Left ventricle myocardium inferior (tissue), 1 donor: ENCODE measurements around the gene B9D1. TPM values are rescaled to one million over a fixed set of nuclear protein-coding genes. Genes with fewer than 3 reads are reported as not detected.
A peak's percentile ranks its signal among the peaks of the same experiment; 100 is the strongest.

Experiments used
- DNase-seq: peaks from one replicate; pipeline ENCODE4 v3.0.0-alpha.2; 2020
- H3K27ac ChIP-seq: fragments of 200-600 bp; replicated peaks from 2 replicates; pipeline ENCODE4 v1.8.0; 2021
- H3K27me3 ChIP-seq: fragments of 200-600 bp; 2 replicates; pipeline ENCODE4 v1.8.0; 2021; ENCODE audit warnings: low read depth
- H3K36me3 ChIP-seq: fragments of 200-600 bp; 2 replicates; pipeline ENCODE4 v1.8.0; 2021
- H3K4me1 ChIP-seq: fragments of 200-600 bp; 2 replicates; pipeline ENCODE4 v1.8.0; 2021
- H3K4me3 ChIP-seq: fragments of 200-600 bp; 2 replicates; pipeline ENCODE4 v1.8.0; 2021; ENCODE audit warnings: mild to moderate bottlenecking, moderate library complexity
- H3K9me3 ChIP-seq: fragments of 200-600 bp; replicated peaks from 2 replicates; pipeline ENCODE4 v1.8.0; 2021
- intact Hi-C: fragments of 100-400 bp; cut with micrococcal nuclease; formaldehyde crosslinking; loops from one replicate; pipeline ENCODE4 v1.11.0; 2022
- total RNA-seq: library from RNA; stranded (reverse); fragmentation: NEBNext Ultra II Directional; extraction: Animal tissue kit (Norgen Biotek cat#: 25700); gene quantifications from one replicate; pipeline ENCODE4 v1.2.1, GENCODE V29; 2021
- TF ChIP-seq, protein P1 (sequence below): fragments of 200-600 bp; IDR thresholded peaks from 2 replicates; pipeline ENCODE4 v1.8.0; 2021; ENCODE audit warnings: antibody characterized with exemption, mild to moderate bottlenecking, borderline replicate concordance
- donor health status: DM: no; HTN: yes; CAD: no; lungs with severe emphysema.

B9D1 gene
- total RNA-seq, 1 donor from 2014 or later, result 8.8 TPM

DNA sequence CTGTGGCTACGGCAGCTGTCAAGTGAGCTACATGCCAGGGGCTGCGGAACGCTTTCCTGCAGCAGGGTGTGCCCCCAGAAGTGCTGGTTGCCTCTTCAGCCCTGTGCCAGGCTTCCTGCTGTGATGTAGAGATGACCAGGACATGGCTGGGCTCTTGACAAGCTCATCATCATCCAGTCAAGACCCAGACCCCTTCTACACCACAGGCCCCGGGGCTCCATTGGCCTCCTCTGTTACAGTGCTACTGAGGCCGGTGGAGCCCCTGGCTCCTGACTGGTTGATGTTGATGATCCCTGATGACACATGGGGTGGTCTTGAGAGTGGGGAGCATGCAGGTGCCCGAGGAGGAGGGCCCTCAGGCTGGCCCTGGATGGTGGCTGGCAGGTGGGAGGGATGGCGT lies 50.1 kb downstream of the B9D1 start:
- TF ChIP-seq, protein P1, sequence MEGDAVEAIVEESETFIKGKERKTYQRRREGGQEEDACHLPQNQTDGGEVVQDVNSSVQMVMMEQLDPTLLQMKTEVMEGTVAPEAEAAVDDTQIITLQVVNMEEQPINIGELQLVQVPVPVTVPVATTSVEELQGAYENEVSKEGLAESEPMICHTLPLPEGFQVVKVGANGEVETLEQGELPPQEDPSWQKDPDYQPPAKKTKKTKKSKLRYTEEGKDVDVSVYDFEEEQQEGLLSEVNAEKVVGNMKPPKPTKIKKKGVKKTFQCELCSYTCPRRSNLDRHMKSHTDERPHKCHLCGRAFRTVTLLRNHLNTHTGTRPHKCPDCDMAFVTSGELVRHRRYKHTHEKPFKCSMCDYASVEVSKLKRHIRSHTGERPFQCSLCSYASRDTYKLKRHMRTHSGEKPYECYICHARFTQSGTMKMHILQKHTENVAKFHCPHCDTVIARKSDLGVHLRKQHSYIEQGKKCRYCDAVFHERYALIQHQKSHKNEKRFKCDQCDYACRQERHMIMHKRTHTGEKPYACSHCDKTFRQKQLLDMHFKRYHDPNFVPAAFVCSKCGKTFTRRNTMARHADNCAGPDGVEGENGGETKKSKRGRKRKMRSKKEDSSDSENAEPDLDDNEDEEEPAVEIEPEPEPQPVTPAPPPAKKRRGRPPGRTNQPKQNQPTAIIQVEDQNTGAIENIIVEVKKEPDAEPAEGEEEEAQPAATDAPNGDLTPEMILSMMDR, result no peak
- H3K36me3 ChIP-seq, result peaks cover 52% of the 10 kb centered on the region
- intact Hi-C loops, result no loop called here

DNA sequence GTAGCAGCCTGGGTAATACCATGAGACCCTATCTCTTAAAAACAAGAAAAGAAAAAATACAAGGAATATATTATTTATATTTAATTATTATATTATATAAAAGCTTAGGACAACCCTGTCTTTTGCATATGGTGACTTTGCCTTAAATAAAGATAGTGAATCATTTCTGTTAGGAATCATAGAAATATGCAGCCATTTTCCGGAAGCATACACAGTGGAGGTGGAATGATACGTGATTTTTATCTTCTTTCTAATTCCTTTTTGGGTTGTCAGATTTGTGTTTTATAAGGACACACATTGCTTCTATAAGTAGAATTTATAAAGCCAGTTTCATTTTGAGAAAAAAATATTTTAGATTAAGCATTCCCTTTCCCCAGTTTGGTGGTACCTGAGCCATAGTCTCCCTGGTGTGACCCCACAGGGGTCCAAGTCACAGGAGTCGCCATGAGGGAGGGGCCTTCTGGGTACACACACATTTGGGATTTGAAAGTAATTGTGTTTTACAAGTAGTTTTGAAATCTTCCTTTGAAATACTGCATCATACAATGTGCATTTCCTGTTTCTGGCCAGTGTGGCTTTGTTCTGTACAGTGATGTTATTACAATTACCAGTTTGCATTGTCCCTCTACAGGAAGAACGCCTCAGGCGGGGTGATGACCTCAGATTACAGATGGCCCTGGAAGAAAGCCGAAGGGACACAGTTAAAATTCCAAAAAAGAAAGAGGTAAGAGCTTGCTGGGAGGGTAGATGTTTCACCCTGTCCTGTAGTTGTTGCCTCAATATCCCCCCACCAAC lies 50.9 kb downstream of the B9D1 start:
- H3K9me3 ChIP-seq, result no peaks in the 10 kb centered on the region
- no peak for DNase-seq
- intact Hi-C loops, result no loop called here
- peaks cover 52% of the 10 kb centered on the region for H3K36me3 ChIP-seq
- H3K4me1 ChIP-seq, result peaks cover 74% of the 10 kb centered on the region
- H3K27me3 ChIP-seq, result no peaks in the 10 kb centered on the region
- TF ChIP-seq, protein P1, result no peak
- peak overlapping the region; percentile 78 for H3K27ac ChIP-seq
- H3K4me3 ChIP-seq, result no peak overlapping the region

More for the DNA sequence above, 50.1 kb downstream of the B9D1 start:
- no peaks in the 10 kb centered on the region for H3K27me3 ChIP-seq
- H3K4me3 ChIP-seq, result no peak overlapping the region
- peak overlapping the region; percentile 78 for H3K27ac ChIP-seq
- DNase-seq, result no peak
- H3K9me3 ChIP-seq, result no peaks in the 10 kb centered on the region
- H3K4me1 ChIP-seq, result peaks cover 75% of the 10 kb centered on the region

DNA sequence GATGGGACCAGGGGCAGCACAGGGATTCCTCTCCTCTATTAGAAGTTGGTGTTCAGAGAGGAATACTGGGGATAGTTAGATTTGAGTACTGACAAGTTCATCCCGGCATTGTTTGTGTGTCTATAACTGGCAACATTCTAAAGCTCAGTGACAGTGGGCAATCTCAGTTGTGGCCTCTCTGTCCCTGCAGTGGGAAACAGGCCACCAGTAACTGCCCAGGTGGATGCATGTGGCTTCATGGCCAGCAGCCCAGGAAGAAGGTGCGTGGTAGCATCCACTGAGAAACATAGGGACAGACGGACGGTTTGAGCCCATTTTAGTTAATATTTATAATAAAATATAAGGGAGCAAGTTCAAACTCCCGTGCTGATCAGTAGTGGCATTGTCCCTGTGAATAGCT lies 51.5 kb downstream of the B9D1 start:
- H3K36me3 ChIP-seq, result peaks cover 46% of the 10 kb centered on the region
- no peak for DNase-seq
- H3K9me3 ChIP-seq, result no peaks in the 10 kb centered on the region
- H3K4me1 ChIP-seq, result peaks cover 74% of the 10 kb centered on the region
- H3K27me3 ChIP-seq, result no peaks in the 10 kb centered on the region
- peak overlapping the region; percentile 78 for H3K27ac ChIP-seq
- TF ChIP-seq, protein P1, result no peak
- intact Hi-C loops, result no loop called here
- H3K4me3 ChIP-seq, result no peak overlapping the region

DNA sequence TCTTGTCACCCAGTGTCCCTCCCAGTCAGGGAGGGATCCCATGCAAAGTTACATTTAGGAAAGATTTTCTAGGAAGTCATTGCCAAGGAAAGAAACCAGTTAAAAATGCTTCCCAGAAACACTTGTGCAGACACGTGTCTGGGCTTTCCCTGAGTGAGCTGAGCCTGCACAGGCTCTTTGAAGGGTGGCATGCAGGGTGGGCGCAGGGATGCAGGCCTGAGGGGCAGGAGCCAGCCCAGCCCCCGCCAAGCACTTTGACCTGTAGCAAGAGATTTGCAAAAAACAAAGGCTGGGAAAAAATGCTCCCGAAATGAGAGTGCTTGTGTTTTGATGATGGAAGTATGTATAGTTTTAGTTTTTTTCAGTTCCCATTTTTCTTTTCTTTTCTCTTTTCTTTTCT lies 52.4 kb downstream of the B9D1 start:
- Histone ChIP-seq H3K4me3 (no peak overlapping the region), H3K27ac (no peak overlapping the region), H3K36me3 (peaks cover 38% of the 10 kb centered on the region), H3K27me3 (no peaks in the 10 kb centered on the region), H3K9me3 (no peaks in the 10 kb centered on the region), H3K4me1 (peaks cover 83% of the 10 kb centered on the region)
- TF ChIP-seq, protein P1, result no peak
- no peak for DNase-seq
- intact Hi-C loops, result no loop called here

DNA sequence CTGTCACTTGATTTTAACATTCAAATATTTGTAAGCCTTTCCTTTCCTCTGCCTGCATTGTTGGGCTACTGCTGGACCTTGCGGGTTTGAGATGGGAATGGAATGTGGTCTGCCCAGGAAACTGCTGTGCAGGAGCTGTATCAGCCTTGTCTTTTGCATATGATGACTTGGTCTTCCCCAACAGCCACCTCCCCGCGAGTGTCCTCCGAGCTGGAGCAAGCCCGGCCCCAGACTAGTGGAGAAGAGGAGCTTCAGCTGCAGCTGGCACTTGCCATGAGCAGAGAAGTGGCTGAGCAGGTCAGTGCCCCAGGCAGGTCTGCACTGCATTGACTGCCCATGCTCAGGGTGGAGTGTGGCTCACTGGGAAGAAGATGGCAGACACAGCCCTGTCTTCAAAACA lies 52.8 kb downstream of the B9D1 start:
- intact Hi-C loops, result no loop called here
- H3K27ac ChIP-seq, result no peak overlapping the region
- H3K4me3 ChIP-seq, result no peak overlapping the region
- TF ChIP-seq, protein P1, result no peak
- no peak for DNase-seq
- H3K27me3 ChIP-seq, result no peaks in the 10 kb centered on the region
- H3K9me3 ChIP-seq, result no peaks in the 10 kb centered on the region
- H3K36me3 ChIP-seq, result peaks cover 35% of the 10 kb centered on the region
- H3K4me1 ChIP-seq, result peaks cover 87% of the 10 kb centered on the region
